Measurements from ENCODE around the gene ACP1. TPM values are rescaled to one million over a fixed set of nuclear protein-coding genes. Genes with fewer than 3 reads are reported as not detected.
A peak's percentile ranks its signal among the peaks of the same experiment; 100 is the strongest.

ACP1 gene
- total RNA-seq (2022), result 132 and 135 TPM in 2 replicates
- Bru-seq, nascent RNA, result percentile 94 among the genes with signal in this experiment
- BruChase-seq, experiment 1, labeled RNA remaining after a 6-hour chase, result percentile 94 among the genes with signal in this experiment
- percentile 95 among the genes with signal in this experiment for BruChase-seq, experiment 2, labeled RNA remaining after a 2-hour chase
- long read RNA-seq, transcript ACP1-202 (6 exons, 1,552 nt), result minor isoform, 67 of 313 reads
- long read RNA-seq, transcript ACP1-201 (6 exons, 1,549 nt), result major isoform, 190 of 313 reads
- long read RNA-seq, transcript ACP1-209 (7 exons, 577 nt), result minor isoform, 32 of 313 reads
- long read RNA-seq, partial matches to known transcripts, result 5 of 313 reads
- long read RNA-seq, other reads (novel, unspliced or antisense), result 19 of 313 reads

DNA sequence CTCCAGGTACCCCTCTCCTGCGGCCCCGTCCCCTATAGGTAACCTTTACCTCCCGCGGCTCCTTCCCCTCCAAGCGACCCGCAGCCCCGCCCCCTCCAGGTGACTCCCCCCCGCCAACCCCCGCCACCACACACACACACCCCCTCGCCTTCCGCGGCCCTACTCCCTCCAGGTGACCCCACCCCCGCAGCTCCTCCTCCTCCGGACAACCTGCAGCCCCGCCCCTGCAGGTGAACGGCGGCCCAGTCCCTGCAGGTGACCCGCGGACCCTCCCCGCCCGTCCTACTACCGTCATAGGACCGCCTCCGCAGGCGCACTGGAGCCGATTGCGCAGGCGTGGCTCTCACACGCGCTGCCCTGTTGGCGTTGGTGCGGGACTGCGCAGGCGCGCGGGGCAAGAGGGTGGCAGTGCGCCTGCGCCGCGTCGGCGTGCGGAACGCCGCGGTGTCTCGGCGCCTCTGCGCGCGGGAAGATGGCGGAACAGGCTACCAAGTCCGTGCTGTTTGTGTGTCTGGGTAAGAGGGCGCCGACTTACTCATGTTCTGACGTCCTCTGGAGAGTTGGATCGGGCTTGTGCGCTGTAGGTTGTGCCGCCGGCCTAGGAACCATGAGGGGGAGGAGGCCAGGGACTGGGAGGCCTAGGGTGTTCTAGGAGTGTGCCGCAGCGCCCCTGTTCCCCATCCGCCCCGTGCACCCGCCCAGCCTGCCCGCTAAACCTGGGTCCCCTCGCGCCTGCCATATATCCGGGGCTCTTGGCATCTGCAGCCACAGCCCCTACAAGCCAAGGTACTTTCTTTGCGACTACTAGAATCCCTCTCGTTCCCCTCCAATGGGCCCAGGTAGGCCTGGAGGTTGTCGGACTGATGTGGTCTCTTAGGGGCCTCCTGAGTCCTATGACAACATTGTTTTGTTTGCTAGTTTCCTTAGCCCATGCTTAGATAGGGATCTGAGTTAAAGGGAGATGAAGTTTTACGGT, at the start of gene ACP1:
TSS of gene ACP1 (plus strand) at position 455 of the 976 bp plus-strand sequence. CDS start at position 473, 18 bp downstream.
- CTCF ChIA-PET, result interaction anchor here (1.6 kb wide), 1 partner anchor 123 kb away, joined by 5 read pairs; no protein-coding TSS in a partner anchor
- intact Hi-C loops (cut with micrococcal nuclease), result loop anchor here (10.0 kb wide), 1 partner anchor 120 kb away; no protein-coding TSS in a partner anchor
- Mint-ChIP-seq H3K27ac (ENCODE audit: low read depth, unreplicated experiment) (peak within 1 kb of the TSS; percentile 87), H3K4me1 (ENCODE audit: insufficient read depth, unreplicated experiment) (peaks cover 28% of the 10 kb centered on the region), H3K36me3 (ENCODE audit: insufficient read depth, unreplicated experiment) (peaks cover 15% of the 10 kb centered on the region), H3K4me3 (ENCODE audit: unreplicated experiment) (peak within 1 kb of the TSS; percentile 94), H3K9me3 (ENCODE audit: unreplicated experiment) (no peaks in the 10 kb centered on the region), H3K27me3 (ENCODE audit: insufficient read depth, unreplicated experiment) (no peaks in the 10 kb centered on the region)
- TF ChIP-seq, protein P1, sequence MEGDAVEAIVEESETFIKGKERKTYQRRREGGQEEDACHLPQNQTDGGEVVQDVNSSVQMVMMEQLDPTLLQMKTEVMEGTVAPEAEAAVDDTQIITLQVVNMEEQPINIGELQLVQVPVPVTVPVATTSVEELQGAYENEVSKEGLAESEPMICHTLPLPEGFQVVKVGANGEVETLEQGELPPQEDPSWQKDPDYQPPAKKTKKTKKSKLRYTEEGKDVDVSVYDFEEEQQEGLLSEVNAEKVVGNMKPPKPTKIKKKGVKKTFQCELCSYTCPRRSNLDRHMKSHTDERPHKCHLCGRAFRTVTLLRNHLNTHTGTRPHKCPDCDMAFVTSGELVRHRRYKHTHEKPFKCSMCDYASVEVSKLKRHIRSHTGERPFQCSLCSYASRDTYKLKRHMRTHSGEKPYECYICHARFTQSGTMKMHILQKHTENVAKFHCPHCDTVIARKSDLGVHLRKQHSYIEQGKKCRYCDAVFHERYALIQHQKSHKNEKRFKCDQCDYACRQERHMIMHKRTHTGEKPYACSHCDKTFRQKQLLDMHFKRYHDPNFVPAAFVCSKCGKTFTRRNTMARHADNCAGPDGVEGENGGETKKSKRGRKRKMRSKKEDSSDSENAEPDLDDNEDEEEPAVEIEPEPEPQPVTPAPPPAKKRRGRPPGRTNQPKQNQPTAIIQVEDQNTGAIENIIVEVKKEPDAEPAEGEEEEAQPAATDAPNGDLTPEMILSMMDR (IDR thresholded peaks at IDR 0.05; ENCODE audit: unreplicated experiment), result no peak
- TSS peak; percentile 32 for BruUV-seq (replicated peaks)
- DNase-seq (ENCODE audit: unreplicated experiment), result peak; percentile 95
- POLR2A ChIA-PET, result interaction anchor here (0.6 to 1.5 kb wide), 15 partner anchors 8 to 304 kb away, joined by 3 to 7 read pairs (median 3); no protein-coding TSS in a partner anchor

DNA sequence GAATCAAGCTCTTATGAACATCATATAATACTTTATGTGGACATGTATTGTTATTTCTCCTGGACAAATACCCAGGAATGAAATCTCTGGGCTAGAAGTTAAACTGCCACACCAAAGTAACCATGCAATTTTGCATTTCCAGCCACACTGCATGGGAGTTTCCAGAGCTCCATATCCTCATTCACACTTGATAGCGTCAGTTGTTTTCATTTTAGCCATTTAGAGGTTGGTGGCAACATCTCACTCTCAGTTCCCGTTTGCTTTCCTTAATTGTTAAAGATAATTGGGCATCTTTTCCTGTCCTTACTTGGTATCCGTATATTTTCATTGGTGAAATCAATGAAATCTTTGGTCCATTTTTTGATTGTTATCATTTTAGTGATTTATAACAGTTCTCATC, 48.7 kb upstream of the ACP1 start:
- intact Hi-C loops (cut with micrococcal nuclease), result no loop called here
- Mint-ChIP-seq H3K36me3 (ENCODE audit: insufficient read depth, unreplicated experiment) (peaks cover 23% of the 10 kb centered on the region), H3K9me3 (ENCODE audit: unreplicated experiment) (no peaks in the 10 kb centered on the region), H3K27ac (ENCODE audit: low read depth, unreplicated experiment) (no peak overlapping the region), H3K4me1 (ENCODE audit: insufficient read depth, unreplicated experiment) (no peaks in the 10 kb centered on the region), H3K27me3 (ENCODE audit: insufficient read depth, unreplicated experiment) (no peaks in the 10 kb centered on the region), H3K4me3 (ENCODE audit: unreplicated experiment) (no peak overlapping the region)
- ChIA-PET POLR2A (interaction anchor here (1.1 kb wide), 1 partner anchor 39 kb away, joined by 3 read pairs; no protein-coding TSS in a partner anchor), CTCF (no interaction called here)
- TF ChIP-seq, protein P1 (IDR thresholded peaks at IDR 0.05; ENCODE audit: unreplicated experiment), result no peak
- BruUV-seq (replicated peaks), result no TSS peak
- no peak for DNase-seq (ENCODE audit: unreplicated experiment)

DNA sequence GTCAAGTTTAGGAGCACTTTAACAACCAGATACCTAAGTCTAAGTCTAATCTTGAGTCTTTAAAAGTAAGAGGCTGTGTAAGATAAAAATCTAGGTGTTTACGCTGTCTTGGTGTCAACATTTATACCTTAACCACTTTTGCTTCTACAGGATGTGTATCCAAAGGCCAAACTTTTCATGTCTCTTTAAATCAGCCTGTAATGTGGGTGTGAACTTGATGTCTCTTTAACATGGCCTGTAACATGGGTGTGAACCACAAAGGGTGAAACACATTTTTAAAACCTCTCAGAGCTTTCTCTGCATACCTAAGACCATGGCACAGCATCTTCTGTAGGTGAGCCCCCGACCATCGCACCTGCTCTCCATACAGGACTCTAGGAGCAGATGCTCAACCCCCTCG, 41.3 kb upstream of the ACP1 start:
- CTCF ChIA-PET, result interaction anchor here (0.9 kb wide), 1 partner anchor 206 kb away, joined by 4 read pairs; no protein-coding TSS in a partner anchor
- TF ChIP-seq, protein P1 (IDR thresholded peaks at IDR 0.05; ENCODE audit: unreplicated experiment), result no peak
- POLR2A ChIA-PET, result interaction anchor here (0.7 kb wide), 1 partner anchor 74 kb away, joined by 3 read pairs; no protein-coding TSS in a partner anchor
- Mint-ChIP-seq H3K27ac (ENCODE audit: low read depth, unreplicated experiment) (no peak overlapping the region), H3K9me3 (ENCODE audit: unreplicated experiment) (no peaks in the 10 kb centered on the region), H3K4me1 (ENCODE audit: insufficient read depth, unreplicated experiment) (no peaks in the 10 kb centered on the region), H3K36me3 (ENCODE audit: insufficient read depth, unreplicated experiment) (peaks cover 64% of the 10 kb centered on the region), H3K4me3 (ENCODE audit: unreplicated experiment) (no peak overlapping the region), H3K27me3 (ENCODE audit: insufficient read depth, unreplicated experiment) (no peaks in the 10 kb centered on the region)
- BruUV-seq (replicated peaks), result no TSS peak
- intact Hi-C loops (cut with micrococcal nuclease), result no loop called here
- no peak for DNase-seq (ENCODE audit: unreplicated experiment)
